DOHH2 (cell line): Measurements from ENCODE around the gene PGA5.
"Not testable (repeated sequence)": the region's sequence is repeated elsewhere in the genome, so short reads cannot be mapped to it uniquely, and the experiment has no call there.

Experiments used
- CTCF ChIP-seq: fragments of 200-600 bp; sonication (generic); IDR thresholded peaks from one replicate; pipeline ENCODE4 v1.5.1; 2014; ENCODE audit warnings: antibody characterized with exemption, mild to moderate bottlenecking, low read depth, low read length; ENCODE audit not compliant: poor library complexity, severe bottlenecking
- EZH2phosphoT487 ChIP-seq: fragments of 200-600 bp; sonication (generic); IDR thresholded peaks from 2 replicates; pipeline ENCODE4 v1.6.1; 2017; ENCODE audit warnings: borderline replicate concordance, mild to moderate bottlenecking, antibody characterized with exemption, low read length, moderate library complexity, mixed read lengths

- TF ChIP-seq CTCF, EZH2phosphoT487: not testable (repeated sequence)
These were observed 18.9 kb upstream of the PGA5 start, which contains the start of gene PGA4 for GRCh38 chr11:61222047-61222446.
